GM12892 (cell line): ENCODE measurements around the gene TCFL5.

Experiments used
- DNase-seq: peaks from one replicate; pipeline ENCODE4 v3.0.0; 2011; ENCODE audit not compliant: insufficient read length
- FAIRE-seq: peaks from 2 replicates; lab custom pipeline; 2011; peaks lifted over from hg19 to GRCh38; lab: Jason Lieb, UNC
- POLR2A ChIP-seq: IDR thresholded peaks from 2 replicates; pipeline ENCODE4 v1.6.1; 2011; ENCODE audit warnings: low read depth, low read length, control low read depth
- POLR2AphosphoS5 ChIP-seq: IDR thresholded peaks from 2 replicates; pipeline ENCODE4 v1.6.1; 2011; ENCODE audit warnings: low read depth, low read length, control low read depth
- TAF1 ChIP-seq: IDR thresholded peaks from 2 replicates; pipeline ENCODE4 v1.6.1; 2011; ENCODE audit warnings: low read depth, mild to moderate bottlenecking, control low read depth, low read length, borderline replicate concordance

Gene TCFL5

DNA sequence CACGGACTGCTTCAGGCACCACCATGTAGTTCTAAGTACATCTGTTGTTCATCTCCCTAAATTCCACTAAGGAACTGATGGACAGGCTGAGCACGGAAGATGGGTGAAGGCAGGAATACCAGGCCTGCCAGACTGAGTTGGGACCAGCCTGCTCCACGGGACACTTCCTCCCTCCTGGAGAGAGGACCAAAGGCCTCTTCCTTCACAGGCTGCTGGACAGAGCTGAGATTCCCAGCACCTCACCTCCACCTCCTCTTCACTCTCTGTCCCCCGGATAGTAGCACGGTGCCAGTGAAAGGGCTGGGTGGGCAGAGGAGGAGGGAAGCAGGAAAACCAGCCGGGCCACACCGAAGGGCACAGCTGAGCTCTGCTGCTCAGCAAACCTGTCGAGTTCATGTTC lies 22.9 kb upstream of the TCFL5 start:
- no peak for FAIRE-seq
- TF ChIP-seq POLR2A (no peak), TAF1 (no peak), POLR2AphosphoS5 (no peak)

GRCh38 chr20:62882426-62882825 lies 20.8 kb upstream of the TCFL5 start:
- DNase-seq, result no peak
- FAIRE-seq, result no peak
- TF ChIP-seq POLR2AphosphoS5 (no peak), TAF1 (no peak), POLR2A (no peak)

More for the DNA sequence above, 22.9 kb upstream of the TCFL5 start:
- DNase-seq, result no peak

- DNase-seq (no peak), FAIRE-seq (no peak)
- TF ChIP-seq POLR2A (no peak), POLR2AphosphoS5 (no peak), TAF1 (no peak)
These were observed 20.2 kb upstream of the TCFL5 start for GRCh38 chr20:62881662-62882395.

DNA sequence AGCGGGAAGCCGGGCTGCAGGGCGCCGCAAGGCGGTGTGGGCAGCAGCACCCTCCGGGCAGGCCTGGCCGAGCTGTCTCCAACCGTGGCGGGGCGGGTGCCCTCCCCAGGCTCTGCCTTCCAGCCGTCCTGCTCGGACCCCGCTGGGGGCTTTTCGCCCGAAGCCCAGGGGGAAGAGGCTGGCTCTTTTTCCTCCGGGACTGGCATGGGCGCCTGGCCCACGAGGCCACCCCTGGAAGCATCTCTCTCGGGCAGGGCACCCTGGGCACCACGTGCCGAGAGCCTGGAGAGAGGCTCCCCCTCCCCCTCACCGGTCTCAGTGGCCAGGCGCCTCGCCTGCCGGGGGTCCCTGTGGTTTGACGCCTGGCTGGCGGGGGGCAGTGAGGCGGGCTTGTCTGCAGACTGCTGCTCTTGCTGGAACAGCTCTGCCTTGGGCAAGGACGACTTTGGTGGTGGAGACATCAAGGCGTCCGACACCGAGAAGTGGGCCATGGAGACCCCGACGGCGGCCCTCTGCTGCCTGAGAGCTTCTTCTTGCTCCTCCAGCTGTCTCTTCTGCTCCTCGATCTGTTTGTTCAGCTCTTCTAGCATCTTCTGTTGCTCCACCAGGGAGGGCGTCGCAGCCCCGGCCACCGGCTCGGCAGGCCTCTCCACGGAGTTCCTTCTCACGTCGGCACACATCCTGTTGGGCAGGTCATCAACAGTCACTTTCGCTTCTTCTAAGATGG lies 19.5 kb upstream of the TCFL5 start:
- TF ChIP-seq POLR2AphosphoS5 (no peak), POLR2A (no peak), TAF1 (no peak)
- no peak for DNase-seq
- no peak for FAIRE-seq

GRCh38 chr20:62880147-62880934 lies 18.7 kb upstream of the TCFL5 start:
- TF ChIP-seq TAF1, result no peak
- no peak for TF ChIP-seq POLR2AphosphoS5
- no peak for TF ChIP-seq POLR2A
- DNase-seq (no peak), FAIRE-seq (no peak)

- no peak for FAIRE-seq
- no peak for TF ChIP-seq POLR2AphosphoS5
- no peak for DNase-seq
These were observed 17.9 kb upstream of the TCFL5 start for GRCh38 chr20:62879275-62880146.

GRCh38 chr20:62878244-62879038 lies 16.8 kb upstream of the TCFL5 start:
- no peak for TF ChIP-seq POLR2A
- no peak for TF ChIP-seq TAF1
- TF ChIP-seq POLR2AphosphoS5, result no peak
- DNase-seq (no peak), FAIRE-seq (no peak)

- no peak for TF ChIP-seq POLR2AphosphoS5
- TF ChIP-seq TAF1, result no peak
- no peak for TF ChIP-seq POLR2A
- FAIRE-seq, result no peak
- no peak for DNase-seq
These were observed 15.5 kb upstream of the TCFL5 start for GRCh38 chr20:62876902-62877816.

DNA sequence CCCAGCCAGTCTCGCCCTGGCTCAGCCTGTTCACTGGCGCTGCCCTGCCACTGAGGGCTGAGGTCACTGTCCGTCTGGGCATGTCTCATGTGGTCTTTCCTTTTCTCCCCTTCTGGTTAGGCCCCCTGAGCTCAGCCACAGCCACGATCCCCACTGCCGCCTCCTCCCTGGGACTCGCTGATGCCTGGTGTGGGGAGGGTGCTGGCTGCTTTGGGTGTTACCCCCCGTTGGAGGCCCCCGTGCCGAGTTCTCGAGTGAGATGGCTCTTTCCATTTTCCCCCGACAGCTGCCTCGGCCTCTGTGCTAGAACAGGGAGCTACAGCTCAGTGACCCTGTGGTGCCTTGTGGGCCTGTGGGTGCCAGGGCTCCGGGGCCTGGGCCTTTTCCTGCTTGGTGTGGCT lies 14.9 kb upstream of the TCFL5 start:
- no peak for DNase-seq
- FAIRE-seq, result no peak
- TF ChIP-seq TAF1, result no peak
- no peak for TF ChIP-seq POLR2AphosphoS5
- no peak for TF ChIP-seq POLR2A
